IPS-15b (cell line): ENCODE measurements around the gene SPPL3.

Source experiments
- H3K27me3 ChIP-seq: one replicate; pipeline ENCODE4 v1.6.1; 2013; ENCODE audit warnings: low read length; ENCODE audit not compliant: control insufficient read depth, insufficient read depth
- H3K36me3 ChIP-seq: one replicate; pipeline ENCODE4 v1.6.1; 2013; ENCODE audit warnings: low read length; ENCODE audit not compliant: control insufficient read depth, insufficient read depth
- H3K4me1 ChIP-seq: one replicate; pipeline ENCODE4 v1.6.1; 2013; ENCODE audit warnings: mild to moderate bottlenecking, low read length; ENCODE audit not compliant: control insufficient read depth, insufficient read depth
- H3K4me3 ChIP-seq: one replicate; pipeline ENCODE4 v1.5.1; 2013; ENCODE audit warnings: low read depth, low read length
- H3K9ac ChIP-seq: one replicate; pipeline ENCODE4 v1.6.1; 2013; ENCODE audit warnings: low read depth, mild to moderate bottlenecking, low read length
- H3K9me3 ChIP-seq: one replicate; pipeline ENCODE4 v1.6.1; 2013; ENCODE audit warnings: mild to moderate bottlenecking, low read length; ENCODE audit not compliant: control insufficient read depth, insufficient read depth

Gene SPPL3

DNA sequence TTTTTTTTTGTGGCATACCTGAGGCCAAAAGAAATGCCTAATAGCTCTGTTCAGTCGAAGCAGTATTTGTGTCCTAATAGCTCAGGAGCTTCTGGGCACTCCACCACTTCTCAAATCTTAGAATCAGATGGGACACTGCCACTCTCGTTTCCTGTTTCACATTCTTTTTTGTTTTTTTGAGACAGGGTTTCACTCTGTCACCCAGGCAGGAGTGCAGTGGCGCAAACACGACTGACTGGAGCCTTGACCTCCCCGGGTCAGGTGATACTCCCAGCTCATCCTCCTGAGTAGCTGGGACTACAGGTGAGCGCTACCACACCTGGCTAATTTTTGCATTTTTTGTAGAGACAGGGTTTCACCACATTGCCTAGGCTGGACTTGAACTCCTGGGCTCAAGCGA, 52.7 kb downstream of the SPPL3 start:
- H3K27me3 ChIP-seq, result no peaks in the 10 kb centered on the region
- no peak overlapping the region for H3K9ac ChIP-seq
- H3K4me3 ChIP-seq, result no peak overlapping the region
- H3K9me3 ChIP-seq, result no peaks in the 10 kb centered on the region
- no peaks in the 10 kb centered on the region for H3K4me1 ChIP-seq
- H3K36me3 ChIP-seq, result no peaks in the 10 kb centered on the region

DNA sequence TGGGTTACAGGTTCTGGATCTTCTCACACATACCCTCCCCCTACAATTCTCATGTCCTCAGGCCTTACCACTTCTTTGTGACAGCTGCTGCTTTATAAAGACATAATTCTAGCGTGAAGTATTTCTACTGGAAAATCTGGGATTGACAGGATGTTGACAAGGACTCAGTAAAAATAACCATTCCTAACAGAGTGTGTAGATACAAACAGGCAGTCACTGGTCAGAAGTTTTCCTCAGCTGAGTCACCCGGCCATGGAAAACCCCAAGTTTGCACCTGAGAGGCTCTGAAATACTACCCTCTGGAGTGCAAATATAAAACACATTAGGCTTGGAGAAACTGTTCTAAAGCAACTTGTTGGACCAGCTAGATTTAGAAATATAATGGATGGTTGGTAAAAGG, 54.4 kb downstream of the SPPL3 start:
- Histone ChIP-seq H3K4me1 (no peaks in the 10 kb centered on the region), H3K36me3 (no peaks in the 10 kb centered on the region), H3K9ac (no peak overlapping the region), H3K4me3 (no peak overlapping the region), H3K9me3 (no peaks in the 10 kb centered on the region), H3K27me3 (no peaks in the 10 kb centered on the region)

- Histone ChIP-seq H3K4me3 (no peak overlapping the region), H3K9me3 (no peaks in the 10 kb centered on the region), H3K9ac (no peak overlapping the region), H3K36me3 (no peaks in the 10 kb centered on the region), H3K27me3 (no peaks in the 10 kb centered on the region), H3K4me1 (no peaks in the 10 kb centered on the region)
Measured at GRCh38 chr12:120847814-120848213, 56.3 kb downstream of the SPPL3 start.

GRCh38 chr12:120847392-120847791, 56.8 kb downstream of the SPPL3 start:
- no peak overlapping the region for H3K4me3 ChIP-seq
- H3K36me3 ChIP-seq, result no peaks in the 10 kb centered on the region
- no peaks in the 10 kb centered on the region for H3K4me1 ChIP-seq
- no peaks in the 10 kb centered on the region for H3K27me3 ChIP-seq
- no peak overlapping the region for H3K9ac ChIP-seq
- H3K9me3 ChIP-seq, result no peaks in the 10 kb centered on the region

- Histone ChIP-seq H3K9me3 (no peaks in the 10 kb centered on the region), H3K4me3 (no peak overlapping the region), H3K9ac (no peak overlapping the region), H3K36me3 (no peaks in the 10 kb centered on the region), H3K27me3 (no peaks in the 10 kb centered on the region), H3K4me1 (no peaks in the 10 kb centered on the region)
Measured at GRCh38 chr12:120846721-120847120, 57.4 kb downstream of the SPPL3 start.

- Histone ChIP-seq H3K36me3 (no peaks in the 10 kb centered on the region), H3K9ac (no peak overlapping the region), H3K9me3 (no peaks in the 10 kb centered on the region), H3K4me3 (no peak overlapping the region), H3K27me3 (no peaks in the 10 kb centered on the region), H3K4me1 (no peaks in the 10 kb centered on the region)
Measured at GRCh38 chr12:120845696-120846095, 58.5 kb downstream of the SPPL3 start.

DNA sequence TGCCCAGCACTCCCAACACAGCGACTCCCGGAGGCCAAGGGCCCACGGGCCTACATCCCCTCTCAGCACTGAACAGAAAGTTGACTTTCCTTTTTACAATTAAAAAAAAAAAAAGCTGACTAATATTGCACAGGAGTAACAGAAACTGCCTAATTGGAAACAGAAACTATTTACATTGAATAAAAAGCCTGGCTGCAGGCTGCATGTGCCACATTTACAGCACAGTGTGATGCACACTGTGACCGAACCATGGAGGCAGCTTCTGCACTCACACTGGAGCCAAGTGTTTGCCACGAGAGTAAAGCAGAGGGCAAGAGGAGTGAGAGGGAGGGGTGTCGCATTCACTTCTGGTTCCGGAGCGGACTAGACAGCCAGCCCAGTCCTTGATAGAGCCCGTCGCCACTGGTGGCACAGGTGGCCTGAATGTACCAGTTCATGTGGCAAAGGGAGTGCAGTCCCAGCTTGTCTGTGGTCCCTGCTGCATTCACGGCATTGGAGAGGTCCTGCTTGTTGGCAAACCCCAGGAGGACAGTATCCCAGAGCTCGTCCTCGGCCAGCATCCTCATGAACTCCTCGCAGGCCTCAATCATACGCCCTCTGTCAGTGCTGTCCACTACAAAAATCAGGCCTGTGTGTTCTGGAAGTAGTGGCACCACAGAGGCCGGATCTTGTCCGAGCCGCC, 59.2 kb downstream of the SPPL3 start:
- no peaks in the 10 kb centered on the region for H3K9me3 ChIP-seq
- no peaks in the 10 kb centered on the region for H3K27me3 ChIP-seq
- no peak overlapping the region for H3K4me3 ChIP-seq
- no peaks in the 10 kb centered on the region for H3K36me3 ChIP-seq
- H3K9ac ChIP-seq, result no peak overlapping the region
- H3K4me1 ChIP-seq, result no peaks in the 10 kb centered on the region

- H3K4me3 ChIP-seq, result no peak overlapping the region
- H3K4me1 ChIP-seq, result no peaks in the 10 kb centered on the region
- no peaks in the 10 kb centered on the region for H3K36me3 ChIP-seq
- H3K9ac ChIP-seq, result no peak overlapping the region
- no peaks in the 10 kb centered on the region for H3K9me3 ChIP-seq
- no peaks in the 10 kb centered on the region for H3K27me3 ChIP-seq
Measured at GRCh38 chr12:120844297-120844696, 59.9 kb downstream of the SPPL3 start.

- Histone ChIP-seq H3K4me3 (no peak overlapping the region), H3K27me3 (no peaks in the 10 kb centered on the region), H3K9me3 (no peaks in the 10 kb centered on the region), H3K4me1 (no peaks in the 10 kb centered on the region), H3K36me3 (no peaks in the 10 kb centered on the region), H3K9ac (no peak overlapping the region)
Measured at GRCh38 chr12:120843472-120843871, 60.7 kb downstream of the SPPL3 start.

- Histone ChIP-seq H3K27me3 (no peaks in the 10 kb centered on the region), H3K4me3 (no peak overlapping the region), H3K9ac (no peak overlapping the region), H3K9me3 (no peaks in the 10 kb centered on the region), H3K4me1 (no peaks in the 10 kb centered on the region), H3K36me3 (no peaks in the 10 kb centered on the region)
Measured at GRCh38 chr12:120842595-120842994, 61.6 kb downstream of the SPPL3 start.

DNA sequence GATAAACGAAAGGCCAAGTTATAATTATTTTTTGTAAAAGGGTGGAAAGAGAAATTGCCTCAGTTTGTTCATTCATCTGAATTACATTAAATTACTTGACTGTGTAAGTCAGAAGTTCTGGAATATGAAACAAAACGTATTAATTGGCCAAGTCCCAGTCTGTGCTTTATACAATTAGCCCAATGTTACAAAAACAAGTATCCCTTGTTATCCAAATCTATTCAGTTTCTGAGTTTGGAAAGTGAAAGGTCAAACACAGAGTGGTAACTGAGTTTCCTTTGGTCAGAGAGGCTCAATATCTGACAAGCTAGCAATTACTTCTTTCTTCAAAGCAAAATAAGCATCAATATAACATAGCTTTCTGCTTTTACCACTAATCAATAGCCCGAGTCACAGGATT, 62.6 kb downstream of the SPPL3 start:
- Histone ChIP-seq H3K9me3 (no peaks in the 10 kb centered on the region), H3K27me3 (no peaks in the 10 kb centered on the region), H3K4me1 (peaks cover 1% of the 10 kb centered on the region), H3K9ac (no peak overlapping the region), H3K36me3 (no peaks in the 10 kb centered on the region), H3K4me3 (no peak overlapping the region)

- no peak overlapping the region for H3K9ac ChIP-seq
- H3K9me3 ChIP-seq, result no peaks in the 10 kb centered on the region
- no peak overlapping the region for H3K4me3 ChIP-seq
- H3K4me1 ChIP-seq, result peaks cover 2% of the 10 kb centered on the region
- no peaks in the 10 kb centered on the region for H3K27me3 ChIP-seq
- H3K36me3 ChIP-seq, result no peaks in the 10 kb centered on the region
Measured at GRCh38 chr12:120839503-120839902, 64.7 kb downstream of the SPPL3 start.
